Ovary (tissue), 3 donors: ENCODE measurements around the gene KNL1.

Source experiments
- POLR2A ChIP-seq: fragments of 450-650 bp; IDR thresholded peaks from one replicate; pipeline ENCODE4 v1.6.1; 2017; ENCODE audit warnings: antibody characterized with exemption, mild to moderate bottlenecking, moderate library complexity
- TF ChIP-seq, protein P1 (sequence below), 3 donors: fragments of 450-650 bp in 2 of 3; fragments of 200-600 bp in 1 of 3; IDR thresholded peaks; one replicate each; pipeline versions ENCODE4 v1.5.1 to v1.8.0; 2016 to 2022; ENCODE audit warnings: antibody characterized with exemption in 3 of 3, mild to moderate bottlenecking in 1 of 3
- donor health status: DM: no; HTN: no; CAD: no.

DNA sequence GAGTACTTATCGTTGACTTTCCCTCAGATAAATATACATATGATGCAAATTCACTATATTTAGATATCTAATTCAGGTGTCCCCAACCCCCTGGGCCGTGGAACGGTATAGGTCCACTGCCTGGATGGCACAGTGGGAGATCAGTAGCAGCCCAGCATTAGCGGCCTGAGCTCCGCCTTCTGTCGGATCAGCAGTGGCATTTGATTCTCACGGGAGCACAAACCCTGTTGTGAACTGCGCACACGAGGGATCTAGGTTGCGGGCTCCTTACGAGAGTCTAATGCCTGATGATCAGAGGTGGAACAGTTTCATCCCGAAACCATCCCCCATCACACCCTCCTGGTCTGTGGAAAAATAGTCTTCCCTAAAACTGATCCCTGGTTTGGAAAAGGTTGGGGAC lies 6.9 kb downstream of the KNL1 start:
- TF ChIP-seq, protein P1, sequence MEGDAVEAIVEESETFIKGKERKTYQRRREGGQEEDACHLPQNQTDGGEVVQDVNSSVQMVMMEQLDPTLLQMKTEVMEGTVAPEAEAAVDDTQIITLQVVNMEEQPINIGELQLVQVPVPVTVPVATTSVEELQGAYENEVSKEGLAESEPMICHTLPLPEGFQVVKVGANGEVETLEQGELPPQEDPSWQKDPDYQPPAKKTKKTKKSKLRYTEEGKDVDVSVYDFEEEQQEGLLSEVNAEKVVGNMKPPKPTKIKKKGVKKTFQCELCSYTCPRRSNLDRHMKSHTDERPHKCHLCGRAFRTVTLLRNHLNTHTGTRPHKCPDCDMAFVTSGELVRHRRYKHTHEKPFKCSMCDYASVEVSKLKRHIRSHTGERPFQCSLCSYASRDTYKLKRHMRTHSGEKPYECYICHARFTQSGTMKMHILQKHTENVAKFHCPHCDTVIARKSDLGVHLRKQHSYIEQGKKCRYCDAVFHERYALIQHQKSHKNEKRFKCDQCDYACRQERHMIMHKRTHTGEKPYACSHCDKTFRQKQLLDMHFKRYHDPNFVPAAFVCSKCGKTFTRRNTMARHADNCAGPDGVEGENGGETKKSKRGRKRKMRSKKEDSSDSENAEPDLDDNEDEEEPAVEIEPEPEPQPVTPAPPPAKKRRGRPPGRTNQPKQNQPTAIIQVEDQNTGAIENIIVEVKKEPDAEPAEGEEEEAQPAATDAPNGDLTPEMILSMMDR (IDR thresholded peaks at IDR 0.05), result no peak
- TF ChIP-seq POLR2A, result no peak
